CD4-positive, CD25-positive, alpha-beta regulatory T cell (primary cell): ENCODE results near the gene PRSS2. TPM values are rescaled to one million over a fixed set of nuclear protein-coding genes. Genes with fewer than 3 reads are reported as not detected.

Experiments
- ATAC-seq, 2 donors: fragments of 150-1000 bp; cut with Tn5 transposase; one replicate each; pipeline ENCODE4 v1.10.0; 2021; ENCODE audit warnings: low read depth in 2 of 2, moderate number of reproducible peaks in 2 of 2, moderate library complexity in 1 of 2
- DNase-seq, 3 donors: peaks; one replicate each; pipeline versions ENCODE4 v3.0.0 to v3.0.0-alpha.2; 2012 to 2022; ENCODE audit warnings: mixed read lengths in 1 of 3
- H3K27ac ChIP-seq: one replicate; pipeline ENCODE4 v1.7.0; 2013; ENCODE audit warnings: mild to moderate bottlenecking, low read length; ENCODE audit not compliant: insufficient read depth, poor library complexity, severe bottlenecking
- H3K27me3 ChIP-seq: one replicate; pipeline ENCODE4 v1.7.0; 2013; ENCODE audit warnings: low read length; ENCODE audit not compliant: control insufficient read depth, insufficient read depth
- H3K36me3 ChIP-seq: one replicate; pipeline ENCODE4 v1.7.0; 2013; ENCODE audit warnings: mild to moderate bottlenecking, low read length, moderate library complexity; ENCODE audit not compliant: control insufficient read depth, insufficient read depth
- H3K4me1 ChIP-seq: 2 replicates; pipeline ENCODE4 v1.7.0; 2013; ENCODE audit warnings: mild to moderate bottlenecking, low read length; ENCODE audit not compliant: insufficient read depth, control insufficient read depth, poor library complexity, severe bottlenecking
- H3K4me3 ChIP-seq: one replicate; pipeline ENCODE4 v1.7.0; 2013; ENCODE audit warnings: low read depth, mild to moderate bottlenecking, low read length, moderate library complexity
- H3K9me3 ChIP-seq, 2 experiments: 1 replicate in 1 of 2; 2 replicates in 1 of 2; pipeline ENCODE4 v1.7.0; 2013; ENCODE audit warnings: low read length in 2 of 2, mild to moderate bottlenecking in 1 of 2, moderate library complexity in 1 of 2; ENCODE audit not compliant: control insufficient read depth in 2 of 2
- H3K27ac Mint-ChIP-seq, 3 donors: one replicate each; pipeline ENCODE4 v1.8.0; 2020 to 2022; ENCODE audit warnings: mild to moderate bottlenecking in 3 of 3, mixed read lengths in 3 of 3, moderate library complexity in 2 of 3
- H3K27me3 Mint-ChIP-seq: one replicate; pipeline ENCODE4 v1.8.0; 2022; ENCODE audit warnings: mild to moderate bottlenecking, mixed read lengths
- H3K36me3 Mint-ChIP-seq: one replicate; pipeline ENCODE4 v1.8.0; 2020; ENCODE audit warnings: mixed read lengths
- H3K4me1 Mint-ChIP-seq, 4 donors: one replicate each; pipeline ENCODE4 v1.8.0; 2020 to 2022; ENCODE audit warnings: mixed read lengths in 4 of 4, mild to moderate bottlenecking in 1 of 4
- H3K4me3 Mint-ChIP-seq, 4 donors: one replicate each; pipeline ENCODE4 v1.8.0; 2020 to 2022; ENCODE audit warnings: mild to moderate bottlenecking in 4 of 4, mixed read lengths in 4 of 4, moderate library complexity in 3 of 4
- H3K9me3 Mint-ChIP-seq, 7 donors: one replicate each; pipeline ENCODE4 v1.8.0; 2020 to 2022; ENCODE audit warnings: mixed read lengths in 7 of 7, mild to moderate bottlenecking in 3 of 7, moderate library complexity in 2 of 7
- polyA plus RNA-seq, 4 donors: library from polyadenylated mRNA; unstranded; fragments of 300-500 nt; fragmentation: Illumina TruSeq; gene quantifications; one replicate each; pipeline ENCODE4 v1.2.3, GENCODE V29; 2021
- total RNA-seq: library from RNA; stranded (reverse); gene quantifications from one replicate; pipeline ENCODE4 v1.2.3, GENCODE V29; 2022

PRSS2 gene
- total and polyA plus RNA-seq, 5 donors from 2014 or later: 0.52 to 3.2 (median 2.7) TPM

- no peak for ATAC-seq
- H3K4me3 ChIP-seq: peak overlapping the region; percentile 100
Observed at GRCh38 chr7:142799437-142799835, 28.7 kb downstream of the PRSS2 start.

GRCh38 chr7:142800088-142800487 is 29.3 kb downstream of the PRSS2 start:
- H3K36me3 ChIP-seq: peaks cover 57% of the 10 kb centered on the region
- Mint-ChIP-seq H3K27me3 (no peaks in the 10 kb centered on the region), H3K4me1 (peaks cover 31 to 71% (median 53%) of the 10 kb centered on the region in 4 donors), H3K27ac (peak overlapping the region; percentile 100), H3K9me3 (peaks cover 0 to 4% (median 0%) of the 10 kb centered on the region in 7 donors), H3K4me3 (peak overlapping the region; percentile 98 to 100 (median 99)), H3K36me3 (peaks cover 79% of the 10 kb centered on the region)
- H3K27me3 ChIP-seq: no peaks in the 10 kb centered on the region
- peaks cover 72% of the 10 kb centered on the region for H3K4me1 ChIP-seq
- H3K27ac ChIP-seq: peak overlapping the region; percentile 100
- H3K4me3 ChIP-seq: peak overlapping the region; percentile 100
- no peak for ATAC-seq
- no peaks in the 10 kb centered on the region for H3K9me3 ChIP-seq
- peak in 2 of 3 donors; percentile 46 to 56 for DNase-seq

More at GRCh38 chr7:142799437-142799835, 28.7 kb downstream of the PRSS2 start:
- DNase-seq: peak in 2 of 3 donors; percentile 29 to 43
- Mint-ChIP-seq H3K4me1 (peaks cover 28 to 71% (median 53%) of the 10 kb centered on the region in 4 donors), H3K36me3 (peaks cover 72% of the 10 kb centered on the region), H3K27ac (peak overlapping the region; percentile 100), H3K9me3 (peaks cover 0 to 4% (median 0%) of the 10 kb centered on the region in 7 donors), H3K27me3 (no peaks in the 10 kb centered on the region), H3K4me3 (peak overlapping the region; percentile 98 to 100 (median 99))
- H3K27me3 ChIP-seq: no peaks in the 10 kb centered on the region
- peak overlapping the region; percentile 100 for H3K27ac ChIP-seq
- H3K36me3 ChIP-seq: peaks cover 56% of the 10 kb centered on the region
- H3K9me3 ChIP-seq: no peaks in the 10 kb centered on the region
- H3K4me1 ChIP-seq: peaks cover 72% of the 10 kb centered on the region

- Histone ChIP-seq H3K27me3 (no peaks in the 10 kb centered on the region), H3K9me3 (no peaks in the 10 kb centered on the region), H3K27ac (peak overlapping the region; percentile 100), H3K4me3 (peak overlapping the region; percentile 100), H3K36me3 (peaks cover 57% of the 10 kb centered on the region), H3K4me1 (peaks cover 74% of the 10 kb centered on the region)
- H3K27me3 Mint-ChIP-seq: no peaks in the 10 kb centered on the region
- peak overlapping the region; percentile 100 for H3K27ac Mint-ChIP-seq
- H3K4me1 Mint-ChIP-seq: peaks cover 31 to 73% (median 56%) of the 10 kb centered on the region in 4 donors
- H3K9me3 Mint-ChIP-seq: peaks cover 0 to 4% (median 0%) of the 10 kb centered on the region in 7 donors
- peak in 2 of 3 donors; percentile 20 to 38 for DNase-seq
- peak overlapping the region; percentile 98 to 100 (median 99) for H3K4me3 Mint-ChIP-seq
- ATAC-seq: no peak
- peaks cover 79% of the 10 kb centered on the region for H3K36me3 Mint-ChIP-seq
Observed at GRCh38 chr7:142800699-142801260, 30.0 kb downstream of the PRSS2 start.

GRCh38 chr7:142801601-142802295 is 31.0 kb downstream of the PRSS2 start:
- ATAC-seq: no peak
- H3K27ac Mint-ChIP-seq: peak overlapping the region; percentile 100
- H3K4me3 Mint-ChIP-seq: peak overlapping the region; percentile 98 to 100 (median 99)
- DNase-seq: peak in 2 of 3 donors; percentile 30 to 43
- Histone ChIP-seq H3K9me3 (no peaks in the 10 kb centered on the region), H3K4me1 (peaks cover 84% of the 10 kb centered on the region), H3K4me3 (peak overlapping the region; percentile 81), H3K27me3 (no peaks in the 10 kb centered on the region), H3K36me3 (peaks cover 57% of the 10 kb centered on the region), H3K27ac (peak overlapping the region; percentile 100)
- H3K27me3 Mint-ChIP-seq: no peaks in the 10 kb centered on the region
- peaks cover 31 to 83% (median 64%) of the 10 kb centered on the region in 4 donors for H3K4me1 Mint-ChIP-seq
- H3K36me3 Mint-ChIP-seq: peaks cover 75% of the 10 kb centered on the region
- peaks cover 0 to 4% (median 0%) of the 10 kb centered on the region in 7 donors for H3K9me3 Mint-ChIP-seq

- DNase-seq (no peak), ATAC-seq (no peak)
- Mint-ChIP-seq H3K27ac (peak overlapping the region; percentile 100), H3K9me3 (peaks cover 0 to 4% (median 0%) of the 10 kb centered on the region in 7 donors), H3K27me3 (no peaks in the 10 kb centered on the region), H3K4me1 (peaks cover 31 to 88% (median 69%) of the 10 kb centered on the region in 4 donors), H3K4me3 (peak overlapping the region; percentile 98 to 100 (median 99)), H3K36me3 (peaks cover 74% of the 10 kb centered on the region)
- H3K4me1 ChIP-seq: peaks cover 90% of the 10 kb centered on the region
- H3K9me3 ChIP-seq: no peaks in the 10 kb centered on the region
- H3K36me3 ChIP-seq: peaks cover 57% of the 10 kb centered on the region
- peak overlapping the region; percentile 81 for H3K4me3 ChIP-seq
- H3K27me3 ChIP-seq: no peaks in the 10 kb centered on the region
- H3K27ac ChIP-seq: peak overlapping the region; percentile 100
Observed at GRCh38 chr7:142802301-142802700, 31.5 kb downstream of the PRSS2 start.

GRCh38 chr7:142803901-142804300 is 33.1 kb downstream of the PRSS2 start:
- peaks cover 42 to 99% (median 79%) of the 10 kb centered on the region in 4 donors for H3K4me1 Mint-ChIP-seq
- H3K4me1 ChIP-seq: peaks cover 99% of the 10 kb centered on the region
- DNase-seq (peak in 1 of 3 donors; percentile 30), ATAC-seq (no peak)
- H3K27ac ChIP-seq: peak overlapping the region; percentile 100
- H3K36me3 ChIP-seq: peaks cover 48% of the 10 kb centered on the region
- H3K27ac Mint-ChIP-seq: peak overlapping the region; percentile 100
- no peaks in the 10 kb centered on the region for H3K9me3 ChIP-seq
- peak overlapping the region; percentile 81 for H3K4me3 ChIP-seq
- H3K27me3 Mint-ChIP-seq: peaks cover 4% of the 10 kb centered on the region
- H3K9me3 Mint-ChIP-seq: peaks cover 0 to 1% (median 0%) of the 10 kb centered on the region in 7 donors
- H3K36me3 Mint-ChIP-seq: peaks cover 58% of the 10 kb centered on the region
- peak overlapping the region; percentile 85 to 100 (median 99) for H3K4me3 Mint-ChIP-seq
- H3K27me3 ChIP-seq: no peaks in the 10 kb centered on the region

GRCh38 chr7:142804728-142805207 is 34.0 kb downstream of the PRSS2 start:
- peak overlapping the region; percentile 85 to 100 (median 99) for H3K4me3 Mint-ChIP-seq
- Histone ChIP-seq H3K36me3 (peaks cover 40% of the 10 kb centered on the region), H3K27me3 (no peaks in the 10 kb centered on the region), H3K4me1 (peaks cover 100% of the 10 kb centered on the region), H3K4me3 (peak overlapping the region; percentile 81), H3K9me3 (no peaks in the 10 kb centered on the region), H3K27ac (peak overlapping the region; percentile 100)
- peaks cover 6% of the 10 kb centered on the region for H3K27me3 Mint-ChIP-seq
- peak in 2 of 3 donors; percentile 41 to 78 for DNase-seq
- peaks cover 35 to 99% (median 82%) of the 10 kb centered on the region in 4 donors for H3K4me1 Mint-ChIP-seq
- ATAC-seq: no peak
- peak overlapping the region; percentile 100 for H3K27ac Mint-ChIP-seq
- H3K36me3 Mint-ChIP-seq: peaks cover 50% of the 10 kb centered on the region
- peaks cover 0 to 1% (median 0%) of the 10 kb centered on the region in 7 donors for H3K9me3 Mint-ChIP-seq
